ENCODE results near the gene FMNL2.

Gene FMNL2

GRCh38 chr2:152440460-152440859 is 105.5 kb downstream of the FMNL2 start:
- DNase-seq: no peak

GRCh38 chr2:152441961-152442360 is 107.0 kb downstream of the FMNL2 start:
- no peak for DNase-seq
- TF ChIP-seq GATA1 (IDR thresholded peaks at IDR 0.05; ENCODE audit: low read depth, low read length) (no peak), POLR2A (IDR thresholded peaks at IDR 0.05; ENCODE audit: low read length) (no peak)

More at GRCh38 chr2:152440460-152440859, 105.5 kb downstream of the FMNL2 start:
- TF ChIP-seq GATA1 (IDR thresholded peaks at IDR 0.05; ENCODE audit: low read depth, low read length) (no peak), POLR2A (IDR thresholded peaks at IDR 0.05; ENCODE audit: low read length) (no peak)

- TF ChIP-seq POLR2A (IDR thresholded peaks at IDR 0.05; ENCODE audit: low read length) (no peak), GATA1 (IDR thresholded peaks at IDR 0.05; ENCODE audit: low read depth, low read length) (no peak)
- no peak for DNase-seq
Measured at GRCh38 chr2:152443771-152444170, 108.8 kb downstream of the FMNL2 start.

GRCh38 chr2:152444448-152444847 is 109.5 kb downstream of the FMNL2 start:
- TF ChIP-seq GATA1 (IDR thresholded peaks at IDR 0.05; ENCODE audit: low read depth, low read length): no peak
- TF ChIP-seq POLR2A (IDR thresholded peaks at IDR 0.05; ENCODE audit: low read length): no peak
- DNase-seq: no peak

GRCh38 chr2:152445375-152445774 is 110.4 kb downstream of the FMNL2 start:
- DNase-seq: no peak
- TF ChIP-seq GATA1 (IDR thresholded peaks at IDR 0.05; ENCODE audit: low read depth, low read length) (no peak), POLR2A (IDR thresholded peaks at IDR 0.05; ENCODE audit: low read length) (no peak)

GRCh38 chr2:152445791-152446201 is 110.8 kb downstream of the FMNL2 start:
- DNase-seq: no peak
- no peak for TF ChIP-seq GATA1 (IDR thresholded peaks at IDR 0.05; ENCODE audit: low read depth, low read length)
- TF ChIP-seq POLR2A (IDR thresholded peaks at IDR 0.05; ENCODE audit: low read length): no peak

GRCh38 chr2:152446213-152446612 is 111.2 kb downstream of the FMNL2 start:
- TF ChIP-seq GATA1 (IDR thresholded peaks at IDR 0.05; ENCODE audit: low read depth, low read length) (no peak), POLR2A (IDR thresholded peaks at IDR 0.05; ENCODE audit: low read length) (no peak)
- DNase-seq: no peak

- TF ChIP-seq POLR2A (IDR thresholded peaks at IDR 0.05; ENCODE audit: low read length): no peak
- DNase-seq: no peak
Measured at GRCh38 chr2:152447897-152448296, 112.9 kb downstream of the FMNL2 start.

- TF ChIP-seq POLR2A (IDR thresholded peaks at IDR 0.05; ENCODE audit: low read length): no peak
- no peak for TF ChIP-seq GATA1 (IDR thresholded peaks at IDR 0.05; ENCODE audit: low read depth, low read length)
- DNase-seq: no peak
Measured at GRCh38 chr2:152448606-152449005, 113.6 kb downstream of the FMNL2 start.

GRCh38 chr2:152449578-152449977 is 114.6 kb downstream of the FMNL2 start:
- DNase-seq: no peak
- TF ChIP-seq GATA1 (IDR thresholded peaks at IDR 0.05; ENCODE audit: low read depth, low read length): no peak
- no peak for TF ChIP-seq POLR2A (IDR thresholded peaks at IDR 0.05; ENCODE audit: low read length)

- DNase-seq: no peak
- no peak for TF ChIP-seq POLR2A (IDR thresholded peaks at IDR 0.05; ENCODE audit: low read length)
- no peak for TF ChIP-seq GATA1 (IDR thresholded peaks at IDR 0.05; ENCODE audit: low read depth, low read length)
Measured at GRCh38 chr2:152450176-152450575, 115.2 kb downstream of the FMNL2 start.

- TF ChIP-seq POLR2A (IDR thresholded peaks at IDR 0.05; ENCODE audit: low read length) (no peak), GATA1 (IDR thresholded peaks at IDR 0.05; ENCODE audit: low read depth, low read length) (no peak)
- no peak for DNase-seq
Measured at GRCh38 chr2:152452256-152452973, 117.4 kb downstream of the FMNL2 start.

- DNase-seq: no peak
- TF ChIP-seq GATA1 (IDR thresholded peaks at IDR 0.05; ENCODE audit: low read depth, low read length): no peak
- no peak for TF ChIP-seq POLR2A (IDR thresholded peaks at IDR 0.05; ENCODE audit: low read length)
Measured at GRCh38 chr2:152453129-152453911, 118.3 kb downstream of the FMNL2 start.

- no peak for TF ChIP-seq GATA1 (IDR thresholded peaks at IDR 0.05; ENCODE audit: low read depth, low read length)
- no peak for TF ChIP-seq POLR2A (IDR thresholded peaks at IDR 0.05; ENCODE audit: low read length)
- no peak for DNase-seq
Measured at GRCh38 chr2:152454371-152454770, 119.4 kb downstream of the FMNL2 start.

- TF ChIP-seq POLR2A (IDR thresholded peaks at IDR 0.05; ENCODE audit: low read length) (no peak), GATA1 (IDR thresholded peaks at IDR 0.05; ENCODE audit: low read depth, low read length) (no peak)
Measured at GRCh38 chr2:152454960-152455359, 120.0 kb downstream of the FMNL2 start.

More at GRCh38 chr2:152454960-152455359, 120.0 kb downstream of the FMNL2 start:
- no peak for DNase-seq

All from erythroblast (primary cell).